NB4 (cell line): Measurements from ENCODE around the gene AMH.

Experiments
- CTCF ChIP-seq: IDR thresholded peaks from one replicate; pipeline ENCODE4 v1.5.1; 2012; ENCODE audit warnings: low read depth, low read length
- MAX ChIP-seq: IDR thresholded peaks from 2 replicates; pipeline ENCODE4 v1.6.1; 2011; ENCODE audit warnings: low read depth, low read length
- MYC ChIP-seq: IDR thresholded peaks from 2 replicates; pipeline ENCODE4 v1.6.1; 2011; ENCODE audit warnings: low read depth, low read length
- POLR2A ChIP-seq: IDR thresholded peaks from 2 replicates; pipeline ENCODE4 v1.6.1; 2011; ENCODE audit warnings: mild to moderate bottlenecking; ENCODE audit not compliant: insufficient read length; ENCODE audit errors: extremely low read depth

GRCh38 chr19:2240881-2241760 is 8.0 kb upstream of the AMH start:
- TF ChIP-seq CTCF (no peak), MAX (no peak), POLR2A (no peak), MYC (no peak)
